Stimulated activated CD4-positive, alpha-beta T cell treated with anti-CD3 and anti-CD28 coated beads, Interleukin-12 subunit alpha, Interleukin-12 subunit beta, amount 100 ng/mL, for 4 hours (primary cell): ENCODE measurements around the gene SF3B6.
A peak's percentile ranks its signal among the peaks of the same experiment; 100 is the strongest.
"Not testable (repeated sequence)": the region's sequence is repeated elsewhere in the genome, so short reads cannot be mapped to it uniquely, and the experiment has no call there.

ENCODE experiments used
- DNase-seq: peaks from one replicate; pipeline ENCODE4 v3.0.0-alpha.2; 2020

Gene SF3B6

DNA sequence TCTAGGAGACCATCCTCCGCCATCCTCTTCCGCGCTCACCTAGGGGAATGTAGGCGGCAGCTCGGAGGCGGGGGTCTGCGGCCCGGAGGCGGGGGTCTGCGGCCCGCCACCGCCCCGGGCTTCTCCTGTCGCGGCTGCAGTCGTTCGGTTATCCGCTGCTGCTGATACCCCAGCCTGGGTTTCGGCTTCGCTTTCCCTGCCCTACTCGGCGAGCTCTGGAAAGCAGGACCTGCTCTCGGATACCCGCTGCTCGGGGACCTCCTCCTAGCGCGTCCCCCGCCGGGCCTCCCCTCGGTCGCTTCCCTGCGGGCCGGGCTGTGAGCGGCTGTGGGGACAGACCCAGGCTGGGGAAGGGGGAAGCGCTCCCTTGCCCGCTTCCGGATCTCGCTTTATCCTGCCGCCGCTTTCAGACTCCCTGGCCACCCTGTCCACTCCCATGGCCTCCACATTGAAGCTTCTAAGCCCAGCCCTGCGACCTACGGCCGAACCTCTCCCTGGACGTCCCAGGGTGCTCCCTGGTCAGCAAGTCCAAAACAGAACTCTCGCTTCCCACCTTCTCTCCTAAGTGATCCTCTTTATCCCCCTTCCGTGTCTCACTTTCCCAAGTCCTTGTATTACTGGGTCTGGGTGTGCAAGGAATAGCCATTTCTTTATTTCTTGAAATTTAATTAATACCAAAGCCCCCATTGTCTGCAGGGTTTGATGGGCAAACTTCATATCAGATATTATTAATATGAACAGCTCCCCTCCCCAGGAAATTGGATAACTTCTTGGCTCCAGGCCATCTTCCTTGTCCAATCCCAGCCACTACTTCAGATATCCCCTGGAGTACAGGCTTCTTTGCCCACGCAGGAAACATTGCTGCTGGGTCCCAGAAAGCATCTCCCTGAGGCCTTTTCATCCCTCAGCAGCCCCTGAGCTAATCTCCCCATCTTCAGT, 25.8 kb downstream of the SF3B6 start:
- DNase-seq = peak; percentile 15

GRCh38 chr2:24049485-24050021, 26.6 kb downstream of the SF3B6 start, which contains the start of gene FKBP1B:
FKBP1B (plus strand) TSS chr2:24049741; CDS start chr2:24049850, 109 bp downstream.
- DNase-seq = peak; percentile 51

DNA sequence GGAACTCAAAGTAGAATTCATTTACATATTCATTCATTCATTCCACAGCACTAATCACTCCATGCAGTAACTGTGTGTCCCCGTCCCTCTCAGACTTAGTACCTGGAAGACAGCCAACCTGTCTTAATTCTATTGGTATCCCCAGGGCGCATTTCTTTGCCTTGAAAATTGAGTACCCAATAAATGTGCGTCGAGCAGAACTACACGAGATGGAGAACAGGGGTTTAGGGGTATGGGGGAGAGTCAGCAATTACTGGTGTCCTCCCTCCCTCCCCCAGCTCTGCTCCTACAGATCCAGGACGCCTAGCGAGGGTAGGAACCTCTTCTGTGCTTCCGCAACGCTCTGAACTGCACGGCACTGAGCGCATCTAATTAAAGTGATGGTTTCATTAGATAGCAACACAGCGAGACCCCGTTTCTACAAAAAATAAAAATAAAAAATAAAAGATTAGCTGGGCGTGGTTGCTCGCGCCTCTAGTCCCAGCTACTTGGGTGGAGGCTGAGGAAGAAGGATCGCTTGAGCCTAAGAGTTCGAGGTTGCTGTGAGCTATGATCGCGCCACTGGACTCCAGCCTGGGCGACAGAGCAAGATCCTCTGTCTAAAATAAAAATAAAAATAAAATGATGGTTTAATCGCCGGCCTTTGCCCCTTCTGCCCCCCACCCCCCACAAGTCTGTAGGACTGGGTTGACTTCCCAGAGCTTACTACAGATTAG, 27.2 kb downstream of the SF3B6 start:
- DNase-seq = no peak

GRCh38 chr2:24047703-24048033, 28.5 kb downstream of the SF3B6 start:
- DNase-seq = no peak

- DNase-seq = peak; percentile 82
Measured at GRCh38 chr2:24046930-24047702, 29.0 kb downstream of the SF3B6 start, which contains the start of gene WDCP. WDCP (minus strand) TSS chr2:24047391; CDS start chr2:24039494, 7,897 bp downstream.

DNA sequence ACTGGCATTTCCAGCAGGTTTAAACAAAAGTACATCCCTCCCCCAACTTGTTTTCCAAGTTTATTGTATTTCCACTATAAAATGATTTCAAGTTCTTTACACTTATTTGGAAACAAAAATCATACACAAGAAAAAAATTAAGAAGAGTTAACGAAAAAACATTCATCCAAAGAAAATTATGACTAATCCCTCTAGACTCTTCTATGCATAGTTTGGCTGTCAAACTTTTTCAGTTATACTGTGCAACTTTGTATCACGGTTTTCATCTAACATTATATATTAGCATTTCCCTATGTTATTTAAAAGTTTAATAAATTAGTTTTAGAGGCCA, 29.6 kb downstream of the SF3B6 start:
- no peak for DNase-seq

DNA sequence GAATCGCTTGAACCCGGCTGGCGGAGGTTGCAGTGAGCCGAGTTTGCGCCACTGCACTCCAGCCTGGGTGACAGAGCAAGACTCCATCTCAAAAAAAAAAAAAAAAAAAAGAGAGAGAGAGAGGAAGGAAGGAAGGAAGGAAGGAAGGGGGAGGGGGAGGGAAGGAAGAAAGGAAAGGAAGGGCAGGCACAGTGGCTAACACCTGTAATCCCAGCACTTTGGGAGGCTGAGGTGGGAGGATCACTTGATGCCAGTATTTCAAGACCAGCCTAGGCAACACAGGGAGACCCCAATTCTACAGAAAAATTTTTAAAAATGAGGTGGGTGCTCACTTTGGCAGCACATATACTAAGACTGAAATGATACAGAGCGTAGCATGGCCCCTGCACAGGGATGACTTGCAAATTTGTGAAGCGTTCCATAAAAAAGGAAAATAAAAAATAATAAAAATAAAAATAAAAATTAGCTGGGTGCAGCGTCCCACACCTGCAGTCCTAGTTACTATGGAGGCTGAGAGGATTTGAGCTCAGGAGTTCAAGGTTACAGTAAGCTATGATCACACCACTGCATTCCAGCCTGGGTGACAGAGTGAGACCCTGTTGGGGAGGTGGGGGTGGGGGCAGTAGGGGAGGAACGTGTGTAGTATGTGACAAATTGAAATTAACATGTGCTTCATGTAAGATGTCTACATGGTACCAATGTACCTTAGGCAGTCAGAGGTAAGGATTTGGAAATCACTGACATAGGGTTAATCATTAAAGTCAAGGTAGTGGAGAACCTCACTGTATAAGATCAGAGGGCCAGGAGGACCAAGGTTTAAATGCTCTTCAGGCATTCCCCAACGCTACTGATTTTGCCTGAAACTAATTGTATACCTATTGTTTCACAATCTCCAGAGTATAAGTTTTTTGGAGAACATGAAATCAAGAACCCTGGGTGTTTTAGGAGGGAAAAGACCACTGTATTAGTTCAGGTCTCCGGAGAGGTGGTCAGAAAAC, 30.3 kb downstream of the SF3B6 start:
- DNase-seq = no peak

DNA sequence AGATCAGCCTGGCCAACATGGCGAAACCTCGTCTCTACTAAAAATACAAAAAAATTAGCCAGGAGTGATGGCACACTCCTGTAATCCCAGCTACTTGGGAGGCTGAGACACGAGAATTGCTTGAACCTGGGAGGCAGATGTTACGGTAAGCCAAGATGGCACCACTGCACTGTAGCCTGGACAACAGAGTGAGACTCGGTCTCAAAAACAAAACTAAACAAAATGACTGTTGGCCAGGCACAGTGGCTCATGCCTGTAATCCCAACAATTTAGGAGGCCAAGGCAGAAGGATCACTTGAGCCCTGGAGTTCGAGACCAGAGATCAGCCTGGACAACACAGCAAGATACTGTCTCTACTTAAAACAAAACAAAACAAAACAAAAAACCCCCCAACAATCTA, 33.0 kb downstream of the SF3B6 start:
- not testable (repeated sequence) for DNase-seq

DNA sequence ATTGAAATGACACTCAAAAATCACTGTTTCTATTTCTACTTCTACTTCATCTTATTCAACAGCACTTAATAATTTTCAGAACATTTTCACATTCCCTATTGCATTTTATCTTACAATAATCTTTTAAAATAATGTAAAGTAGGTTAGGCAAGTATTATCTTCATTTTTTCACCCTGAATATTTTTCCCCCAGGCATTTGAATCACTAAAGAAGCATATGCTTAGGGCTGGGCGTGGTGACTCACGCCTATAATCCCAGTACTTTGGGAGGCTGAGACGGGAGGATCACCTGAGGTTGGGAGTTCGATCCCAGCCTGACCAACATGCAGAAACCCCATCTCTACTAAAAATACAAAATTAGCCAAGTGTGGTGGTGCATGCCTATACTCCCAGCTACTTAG, 35.6 kb downstream of the SF3B6 start:
- no peak for DNase-seq

- DNase-seq = no peak
Measured at GRCh38 chr2:24038786-24039499, 37.2 kb downstream of the SF3B6 start.

- no peak for DNase-seq
Measured at GRCh38 chr2:24026233-24026632, 49.9 kb downstream of the SF3B6 start.

DNA sequence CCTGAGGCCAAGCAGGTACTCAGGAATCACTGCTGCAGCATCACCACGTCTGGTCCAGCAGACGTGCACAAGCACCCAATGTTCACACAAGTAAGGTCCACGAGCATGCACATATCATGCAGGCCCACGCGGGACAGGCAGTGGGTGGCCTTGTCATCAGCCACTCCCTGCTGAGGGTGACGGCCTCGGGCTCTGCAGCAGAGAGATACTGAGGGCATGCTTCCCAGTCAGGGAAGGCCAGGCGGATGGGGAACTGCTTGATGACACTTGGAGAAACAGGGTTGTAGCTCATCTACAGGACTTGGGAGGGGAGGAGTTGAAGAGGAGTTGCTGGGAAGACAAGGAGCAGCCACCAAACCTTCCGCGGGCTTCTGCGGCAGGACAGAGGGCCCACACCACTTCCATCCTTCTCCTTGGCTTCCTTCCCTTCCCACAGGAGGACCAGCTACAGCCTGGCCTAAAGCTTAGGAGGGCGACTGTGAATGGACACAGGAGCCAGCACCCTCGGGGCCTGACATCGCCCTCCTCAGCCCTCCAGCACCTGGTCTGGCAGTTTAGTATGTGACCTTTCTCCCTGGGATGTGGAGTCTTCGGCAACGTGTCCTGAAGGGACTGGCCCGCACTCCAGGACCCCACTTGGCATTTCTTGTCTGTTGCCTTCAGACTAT, 51.0 kb downstream of the SF3B6 start:
- DNase-seq = no peak

DNA sequence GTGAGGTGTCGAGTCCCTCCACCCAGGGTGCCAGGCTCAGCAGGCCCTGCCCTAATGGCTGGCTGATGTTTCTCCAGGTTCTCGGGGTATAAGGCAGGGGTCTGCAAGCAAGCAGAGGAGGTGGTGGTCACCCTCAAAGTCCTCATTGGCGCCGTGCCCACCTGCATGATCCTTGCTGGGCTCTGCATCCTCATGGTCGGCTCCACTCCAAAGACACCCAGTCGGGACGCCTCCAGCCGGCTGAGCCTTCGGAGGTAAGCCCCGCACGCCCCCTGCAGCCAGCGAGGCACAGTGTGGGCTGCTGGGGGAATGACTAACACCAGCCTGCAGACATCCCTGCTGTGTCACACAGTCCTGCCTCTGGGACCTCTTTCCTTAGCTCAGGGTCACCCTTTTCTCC, 52.1 kb downstream of the SF3B6 start:
- DNase-seq = no peak

GRCh38 chr2:24022975-24023575, 53.1 kb downstream of the SF3B6 start:
- no peak for DNase-seq

GRCh38 chr2:24022324-24022974, 53.7 kb downstream of the SF3B6 start:
- no peak for DNase-seq

GRCh38 chr2:24021122-24021998, 54.8 kb downstream of the SF3B6 start:
- peak; percentile 8 for DNase-seq

GRCh38 chr2:24020244-24020643, 55.9 kb downstream of the SF3B6 start:
- no peak for DNase-seq

DNA sequence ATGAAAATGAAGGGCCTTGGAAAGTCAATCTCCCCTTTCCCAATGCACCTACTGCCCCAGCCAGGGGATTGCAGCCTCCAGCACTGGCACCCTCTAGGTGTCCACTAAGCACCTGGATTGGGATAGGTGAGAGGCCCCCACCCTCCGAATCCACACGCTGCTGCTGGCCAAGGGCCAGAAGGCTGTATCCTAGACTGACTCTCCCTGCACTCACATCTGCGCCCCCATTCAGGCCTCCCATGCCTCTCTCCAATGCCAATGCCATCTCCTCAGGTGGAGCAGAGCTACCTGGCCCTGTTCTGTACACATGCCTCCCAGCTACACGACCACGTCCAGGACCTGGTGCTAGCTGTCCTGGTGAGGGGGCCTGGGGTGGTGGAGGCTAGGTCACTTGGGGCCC, 56.4 kb downstream of the SF3B6 start:
- DNase-seq = no peak
